ES-I3 (cell line): ENCODE results near the gene GPX3.

Experiments
- H3K36me3 ChIP-seq: 2 replicates; pipeline ENCODE4 v1.6.1; 2013; ENCODE audit warnings: mild to moderate bottlenecking, low read length, control low read depth, moderate library complexity; ENCODE audit not compliant: insufficient read depth
- H3K4me1 ChIP-seq: 2 replicates; pipeline ENCODE4 v1.6.1; 2013; ENCODE audit warnings: mild to moderate bottlenecking, control low read depth, low read length; ENCODE audit not compliant: insufficient read depth
- H3K9ac ChIP-seq: 2 replicates; pipeline ENCODE4 v1.6.1; 2013; ENCODE audit warnings: low read depth, mild to moderate bottlenecking, low read length, moderate library complexity
- H3K9me3 ChIP-seq: 2 replicates; pipeline ENCODE4 v1.6.1; 2013; ENCODE audit warnings: mild to moderate bottlenecking, low read length, moderate library complexity; ENCODE audit not compliant: control insufficient read depth, insufficient read depth

GPX3 gene

DNA sequence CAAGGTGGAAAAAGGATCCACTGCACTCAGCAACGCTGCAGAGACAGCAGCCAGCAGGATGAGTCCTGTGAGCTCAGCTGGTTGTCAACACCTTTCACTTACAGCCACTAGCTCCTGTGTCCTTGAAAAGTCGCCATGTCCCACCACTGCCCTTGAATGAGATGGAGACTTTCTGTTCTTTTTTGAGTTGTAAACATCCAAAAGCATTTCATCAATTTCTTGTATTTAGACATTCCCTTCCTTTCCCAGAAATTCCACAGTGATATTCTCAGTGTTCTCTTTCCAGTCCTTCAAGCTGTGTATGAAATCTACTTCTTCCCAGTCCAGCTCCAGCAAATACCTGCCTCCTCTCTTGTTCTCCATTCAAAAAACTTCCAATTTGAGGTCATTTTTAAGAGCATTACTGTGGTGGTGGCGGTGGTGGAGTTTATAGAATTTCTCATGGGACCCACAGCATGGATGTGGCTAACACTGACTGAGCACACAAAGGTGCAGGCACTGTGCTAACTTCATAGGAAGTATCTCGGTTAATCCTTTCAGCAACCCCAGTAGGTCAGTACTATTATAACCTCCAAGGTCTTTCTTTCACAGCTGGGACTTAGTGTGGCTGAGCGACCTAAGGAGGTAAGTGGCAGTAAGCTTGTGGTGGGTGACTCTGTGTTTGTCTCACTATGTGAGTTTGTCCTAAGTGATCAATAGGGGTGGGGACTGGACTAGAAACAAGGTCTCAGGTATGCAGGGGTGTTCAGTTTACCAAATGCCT, 15.0 kb upstream of the GPX3 start:
- Histone ChIP-seq H3K36me3 (no peaks in the 10 kb centered on the region), H3K9ac (no peak overlapping the region), H3K9me3 (no peaks in the 10 kb centered on the region), H3K4me1 (no peaks in the 10 kb centered on the region)

DNA sequence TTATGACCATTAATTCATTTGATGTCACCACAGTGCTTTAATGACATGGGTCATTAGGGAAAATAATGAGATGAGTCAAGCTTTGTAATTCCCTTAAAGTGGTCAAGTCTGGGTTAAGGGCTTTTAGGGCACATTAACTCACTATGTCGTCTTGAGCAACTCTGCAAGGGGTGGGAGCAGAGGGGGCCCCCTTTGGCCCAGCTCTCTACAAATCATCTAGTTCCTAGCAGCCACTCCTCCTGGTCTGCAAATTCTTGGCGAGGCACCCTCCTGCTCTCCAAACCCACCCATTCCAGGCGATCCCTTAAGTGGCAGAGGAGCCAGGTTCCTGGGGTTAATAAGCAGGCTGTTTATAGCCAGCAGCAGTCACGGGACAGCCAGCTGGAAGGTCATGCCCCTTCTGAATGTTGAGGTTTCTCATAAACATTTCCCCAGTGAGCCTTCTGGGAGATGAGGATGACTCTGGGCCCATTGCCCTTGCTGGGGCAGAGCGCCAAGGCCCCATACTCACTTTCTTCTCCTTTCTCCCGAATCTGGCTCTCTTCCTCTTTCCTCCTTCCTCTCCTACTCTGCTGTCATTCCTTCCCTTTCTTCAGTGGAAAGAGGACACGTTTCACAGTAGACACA, 14.3 kb upstream of the GPX3 start:
- Histone ChIP-seq H3K9ac (no peak overlapping the region), H3K36me3 (no peaks in the 10 kb centered on the region), H3K9me3 (no peaks in the 10 kb centered on the region), H3K4me1 (no peaks in the 10 kb centered on the region)

DNA sequence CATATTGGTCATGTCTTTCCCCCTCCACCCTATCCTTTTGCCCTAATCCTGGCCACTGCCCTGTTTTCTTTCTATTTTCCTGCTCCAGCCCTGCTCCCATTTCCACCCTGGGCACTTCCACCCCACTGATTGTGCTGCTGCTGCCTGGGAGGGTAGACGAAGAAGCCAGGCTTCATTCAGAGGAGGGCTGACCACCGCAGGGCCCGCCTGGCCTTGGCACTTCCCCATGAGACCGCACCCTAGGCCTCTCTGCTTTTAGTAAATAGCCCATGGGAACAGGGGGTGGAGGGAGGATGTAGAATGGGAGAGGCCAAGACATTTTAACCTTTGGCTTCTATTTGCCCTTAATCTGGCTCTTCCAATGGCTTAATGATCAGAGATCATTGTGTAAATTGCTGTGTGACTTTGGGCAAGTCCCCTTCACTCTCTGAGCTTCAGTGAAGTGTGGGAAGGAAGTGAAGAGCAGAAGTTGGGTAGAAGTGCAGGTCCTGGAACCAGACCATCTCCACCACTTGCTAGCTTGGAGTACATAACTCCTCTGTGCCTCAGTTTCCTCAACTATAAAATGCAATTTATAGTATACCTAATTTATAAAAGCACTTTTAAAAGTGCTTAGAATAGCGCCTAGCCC, 13.6 kb upstream of the GPX3 start:
- no peak overlapping the region for H3K9ac ChIP-seq
- H3K4me1 ChIP-seq = no peaks in the 10 kb centered on the region
- no peaks in the 10 kb centered on the region for H3K9me3 ChIP-seq
- H3K36me3 ChIP-seq = no peaks in the 10 kb centered on the region

DNA sequence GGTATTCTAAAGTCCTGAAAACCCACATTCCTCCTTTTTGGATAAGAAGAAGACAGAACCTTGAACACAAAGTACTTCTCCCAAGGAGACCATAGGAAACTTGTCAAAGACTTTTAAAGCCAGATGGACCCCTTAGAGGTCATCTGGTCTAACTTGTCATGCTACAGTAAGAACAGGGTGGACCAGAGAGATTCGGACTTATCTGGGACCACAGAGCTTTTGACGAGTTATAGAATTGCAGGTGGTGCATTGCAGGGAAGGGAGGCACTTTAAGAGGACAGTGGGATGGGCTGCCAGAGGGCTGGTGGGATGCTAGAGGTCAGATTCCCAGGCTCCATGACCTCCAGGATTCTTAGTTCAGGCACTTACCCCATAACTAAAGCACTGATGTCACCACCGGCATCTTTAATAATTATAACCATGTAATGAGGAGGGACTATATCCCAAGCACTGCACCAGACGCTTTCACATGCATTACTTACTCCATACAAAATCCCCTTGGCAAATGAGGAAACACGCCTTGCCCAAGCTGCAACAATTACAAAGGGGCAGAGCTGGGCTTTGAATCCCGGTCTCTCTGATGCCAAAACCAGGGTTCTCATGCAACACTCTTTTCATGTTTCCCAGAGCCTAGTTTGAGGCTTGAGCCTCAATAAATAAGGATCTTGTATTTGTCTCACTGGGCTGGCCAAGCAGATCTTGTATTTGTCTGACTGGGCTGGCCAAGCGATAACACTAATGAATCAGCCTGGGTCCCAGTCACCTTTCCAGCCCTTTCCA, 12.8 kb upstream of the GPX3 start:
- Histone ChIP-seq H3K36me3 (no peaks in the 10 kb centered on the region), H3K4me1 (no peaks in the 10 kb centered on the region), H3K9me3 (no peaks in the 10 kb centered on the region), H3K9ac (no peak overlapping the region)

DNA sequence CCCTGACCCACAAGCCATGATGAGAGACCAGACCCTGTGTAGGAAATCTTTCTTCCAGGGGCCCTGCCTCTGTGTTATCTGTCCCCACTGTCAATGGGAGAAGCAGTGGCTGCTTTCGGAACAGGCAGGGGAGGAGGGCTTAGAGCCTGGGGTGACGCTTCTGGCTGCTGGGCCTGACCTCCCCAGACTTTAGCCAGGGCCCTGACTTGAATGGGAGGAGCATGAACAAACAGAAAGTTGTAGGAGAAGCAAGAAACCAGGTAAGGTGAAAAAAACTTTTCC, 12.2 kb upstream of the GPX3 start:
- Histone ChIP-seq H3K4me1 (no peaks in the 10 kb centered on the region), H3K9ac (no peak overlapping the region), H3K9me3 (no peaks in the 10 kb centered on the region), H3K36me3 (no peaks in the 10 kb centered on the region)

DNA sequence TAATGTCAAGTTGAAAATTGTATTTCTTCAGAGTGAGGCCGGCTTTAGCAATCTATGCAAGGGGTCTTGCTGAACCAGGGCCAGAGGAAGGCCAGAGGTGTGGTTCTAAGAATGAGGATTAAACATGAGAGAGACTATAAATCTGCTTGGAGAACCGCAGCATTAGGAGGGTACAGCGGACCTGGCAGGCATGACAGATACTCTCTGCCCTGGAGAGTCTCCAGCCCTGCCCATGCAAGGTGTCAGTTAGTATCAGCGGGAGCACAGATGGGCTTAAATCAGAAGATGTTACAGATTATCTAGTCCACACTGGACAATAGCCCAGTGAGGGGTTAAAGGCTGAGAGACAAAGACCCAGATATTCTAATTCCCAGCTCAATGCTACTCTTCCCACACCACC, 11.5 kb upstream of the GPX3 start:
- H3K9me3 ChIP-seq = no peaks in the 10 kb centered on the region
- no peak overlapping the region for H3K9ac ChIP-seq
- H3K4me1 ChIP-seq = no peaks in the 10 kb centered on the region
- no peaks in the 10 kb centered on the region for H3K36me3 ChIP-seq

DNA sequence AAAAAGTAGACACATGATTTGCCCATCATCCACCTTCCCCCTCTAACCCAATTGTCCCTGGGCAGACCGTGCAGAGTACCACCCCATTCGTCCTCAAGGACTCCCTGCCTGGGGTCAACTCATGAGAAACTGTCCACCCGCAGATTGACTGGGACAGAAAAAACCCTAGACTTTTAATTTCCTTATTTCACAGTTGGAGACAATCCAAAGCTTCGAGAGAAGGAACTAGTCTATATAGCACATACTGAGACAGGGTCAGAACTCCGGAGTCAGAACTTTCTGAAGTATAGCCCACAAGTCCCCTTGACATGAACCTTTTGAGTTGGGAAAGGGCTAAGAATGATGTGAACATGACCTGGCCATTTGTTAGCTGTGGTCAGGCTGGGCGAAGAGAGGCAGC, 7.5 kb upstream of the GPX3 start:
- H3K9me3 ChIP-seq = no peaks in the 10 kb centered on the region
- H3K36me3 ChIP-seq = no peaks in the 10 kb centered on the region
- no peak overlapping the region for H3K9ac ChIP-seq
- no peaks in the 10 kb centered on the region for H3K4me1 ChIP-seq

DNA sequence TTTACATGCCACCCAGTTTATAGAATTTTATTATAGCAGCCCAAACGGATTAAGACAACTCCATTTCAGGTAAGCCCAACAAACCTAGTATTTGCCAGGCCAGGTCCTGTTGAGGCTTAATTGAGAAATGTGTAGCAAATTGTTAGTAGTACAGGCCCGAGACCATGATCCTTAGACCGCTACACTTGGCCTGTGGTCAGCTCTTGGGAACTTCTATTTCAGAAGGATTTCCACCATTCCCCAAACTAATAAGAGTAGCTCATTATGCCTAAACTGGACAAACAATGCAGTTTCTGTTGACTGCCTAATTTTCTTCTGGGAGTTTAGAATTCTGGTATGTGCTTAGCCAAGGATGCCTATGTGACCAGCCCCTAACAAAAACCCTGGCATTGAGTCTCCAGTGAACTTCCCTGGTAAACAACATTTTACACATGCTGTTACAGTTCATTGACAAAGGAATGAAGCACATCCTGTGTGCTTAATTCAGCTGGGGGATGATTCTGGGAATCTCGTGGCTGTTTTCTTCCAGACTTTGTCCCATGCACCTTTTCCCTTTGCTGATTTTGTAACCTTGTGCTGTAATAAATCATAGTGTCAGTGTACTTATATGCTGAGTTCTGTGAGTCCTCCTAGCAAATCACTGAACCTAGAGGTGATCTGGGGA, 5.6 kb upstream of the GPX3 start:
- H3K36me3 ChIP-seq = no peaks in the 10 kb centered on the region
- no peaks in the 10 kb centered on the region for H3K9me3 ChIP-seq
- no peaks in the 10 kb centered on the region for H3K4me1 ChIP-seq
- no peak overlapping the region for H3K9ac ChIP-seq

DNA sequence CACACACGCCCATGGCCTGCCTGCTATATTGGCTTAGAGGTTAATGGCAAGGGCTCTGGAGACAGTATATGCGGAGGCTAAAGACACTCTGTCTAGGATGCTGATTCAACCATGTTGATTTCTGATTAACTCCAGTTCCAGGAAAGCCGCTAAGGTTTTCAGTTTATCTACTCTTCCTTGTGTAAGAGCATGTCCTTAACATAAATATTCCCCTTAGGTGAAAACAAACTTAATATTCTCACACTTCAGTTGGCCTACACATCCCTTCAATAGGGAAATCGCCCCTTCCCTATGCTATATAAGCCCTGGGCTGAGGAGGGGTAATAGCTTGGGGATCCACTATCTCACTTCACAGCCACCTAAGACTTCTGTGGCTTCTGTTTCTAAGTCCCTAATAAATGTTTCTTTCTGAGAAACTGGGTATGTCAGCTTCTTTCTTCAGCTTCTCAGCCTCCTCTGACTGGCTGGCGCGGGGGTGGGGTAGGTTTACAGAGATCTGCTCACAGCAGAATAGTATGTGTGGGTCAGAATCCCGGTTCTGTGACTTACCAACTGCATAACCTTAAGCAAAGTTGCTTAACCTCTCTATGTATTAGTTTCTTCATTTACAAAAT, 4.3 kb upstream of the GPX3 start:
- Histone ChIP-seq H3K4me1 (no peaks in the 10 kb centered on the region), H3K36me3 (no peaks in the 10 kb centered on the region), H3K9ac (no peak overlapping the region), H3K9me3 (no peaks in the 10 kb centered on the region)

DNA sequence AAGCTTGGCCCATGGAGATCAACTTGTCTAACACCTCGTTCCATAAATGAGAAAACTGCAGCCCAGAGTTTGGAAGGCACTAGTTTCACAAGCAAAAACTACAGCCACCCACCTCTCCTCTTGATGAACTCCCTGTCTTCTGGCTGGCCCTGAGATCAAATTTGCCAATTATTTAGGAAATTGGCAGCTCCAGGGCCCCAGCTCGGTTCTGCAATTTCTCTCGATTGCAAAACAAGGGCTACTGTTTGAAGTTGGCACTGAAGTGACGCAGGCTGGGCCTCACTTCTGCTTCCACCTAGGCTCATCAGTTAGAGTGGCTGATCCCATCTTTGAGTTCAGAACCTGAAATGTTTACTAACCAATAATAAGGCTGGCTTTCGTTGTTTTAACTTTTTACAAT, 3.7 kb upstream of the GPX3 start:
- Histone ChIP-seq H3K9me3 (no peaks in the 10 kb centered on the region), H3K9ac (no peak overlapping the region), H3K4me1 (no peaks in the 10 kb centered on the region), H3K36me3 (no peaks in the 10 kb centered on the region)

DNA sequence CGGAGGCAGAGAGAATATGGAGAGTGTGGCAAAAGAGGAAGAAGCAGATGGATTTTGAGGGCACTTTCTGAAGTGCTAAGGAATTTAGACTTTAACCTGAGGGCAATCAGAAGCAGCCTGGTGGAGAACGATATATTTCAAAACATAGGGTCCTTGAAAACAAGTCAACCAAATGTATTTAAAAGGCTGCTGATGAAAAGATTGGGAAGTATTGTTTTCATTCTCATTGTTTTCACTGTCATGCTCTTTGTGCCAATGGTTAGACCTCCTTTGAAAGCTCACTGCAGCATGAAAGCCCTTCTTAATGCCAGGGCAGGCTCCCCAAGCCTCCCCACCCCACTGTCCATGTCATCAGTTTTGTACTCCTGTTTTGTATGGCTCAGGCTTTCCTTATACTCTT, 2.5 kb upstream of the GPX3 start:
- Histone ChIP-seq H3K9ac (no peak overlapping the region), H3K9me3 (no peaks in the 10 kb centered on the region), H3K4me1 (no peaks in the 10 kb centered on the region), H3K36me3 (no peaks in the 10 kb centered on the region)

DNA sequence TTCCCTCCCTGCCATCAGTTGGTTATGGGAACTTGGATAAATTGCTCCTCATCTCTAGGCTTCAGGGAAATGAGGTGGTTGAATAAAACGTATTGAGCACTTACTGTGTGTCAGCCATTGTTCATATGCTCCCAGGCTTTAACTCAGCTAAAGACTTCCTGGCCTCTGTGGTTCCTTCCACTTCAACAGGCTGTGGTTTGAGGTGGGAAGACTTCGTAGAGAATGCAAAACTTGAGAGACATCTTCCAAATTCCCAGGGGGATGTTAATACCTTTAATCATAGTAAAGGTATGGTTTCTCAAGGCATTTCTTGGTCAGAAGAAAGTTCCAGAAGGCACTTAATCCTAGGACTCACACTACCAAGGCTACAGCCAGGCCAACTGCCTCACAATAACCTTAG, 1.5 kb upstream of the GPX3 start:
- no peaks in the 10 kb centered on the region for H3K4me1 ChIP-seq
- no peaks in the 10 kb centered on the region for H3K9me3 ChIP-seq
- H3K9ac ChIP-seq = no peak overlapping the region
- peaks cover under 1% of the 10 kb centered on the region; the same call in 1 of the 2 replicates for H3K36me3 ChIP-seq

DNA sequence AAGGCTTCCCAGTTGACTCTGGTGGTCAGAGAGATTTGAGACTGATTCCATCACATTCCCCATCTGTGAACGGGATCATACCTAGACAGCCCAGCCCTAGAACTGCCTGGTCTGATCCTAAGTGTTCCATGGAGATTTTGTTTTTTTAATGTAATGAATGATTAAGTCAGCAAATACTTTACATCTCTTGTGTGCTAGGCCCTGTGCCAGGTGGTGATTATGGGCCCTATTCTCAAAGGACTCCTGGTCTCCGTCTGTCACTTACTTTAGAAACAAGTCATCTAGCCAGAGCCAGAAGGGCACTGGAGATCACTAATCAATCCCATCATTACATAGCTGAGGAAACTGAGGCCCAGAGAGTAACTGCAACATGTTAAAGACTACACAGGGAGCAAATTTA, 1.1 kb upstream of the GPX3 start:
- Histone ChIP-seq H3K9ac (no peak overlapping the region), H3K36me3 (peaks cover 3% of the 10 kb centered on the region; the same call in 1 of the 2 replicates), H3K9me3 (no peaks in the 10 kb centered on the region), H3K4me1 (no peaks in the 10 kb centered on the region)

DNA sequence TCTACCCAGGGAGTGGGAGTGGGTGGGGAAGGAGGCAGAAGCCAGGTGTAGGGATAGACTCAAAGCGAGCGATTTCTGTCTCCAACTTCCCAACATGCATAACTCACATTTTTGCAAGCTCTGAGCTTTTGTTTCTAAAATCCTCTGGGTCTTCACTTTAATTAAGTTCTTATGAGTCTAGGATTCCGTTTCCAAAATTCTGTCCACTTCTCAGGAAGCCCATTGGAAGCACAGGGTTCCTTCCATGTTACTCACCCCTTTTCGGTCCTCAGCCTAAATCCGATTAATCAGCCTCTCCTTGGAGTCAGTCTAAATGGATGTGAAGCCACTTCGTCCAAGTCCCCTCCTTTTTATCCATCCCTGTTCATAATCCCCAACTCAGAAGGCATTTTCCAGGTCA, 1.4 kb downstream of the GPX3 start:
- Histone ChIP-seq H3K4me1 (no peaks in the 10 kb centered on the region), H3K36me3 (peaks cover 3% of the 10 kb centered on the region; the same call in 1 of the 2 replicates), H3K9me3 (no peaks in the 10 kb centered on the region), H3K9ac (no peak overlapping the region; the same call in 1 of the 2 replicates)
